A204.1 (cell line): ENCODE measurements around the gene EPB41L4A.

Experiments used
- FAIRE-seq: peaks from 2 replicates; lab custom pipeline; 2012; peaks lifted over from hg19 to GRCh38; lab: Jason Lieb, UNC

Gene EPB41L4A

GRCh38 chr5:112205846-112206245 lies 213.2 kb downstream of the EPB41L4A start:
- FAIRE-seq = no peak

GRCh38 chr5:112203229-112203628 lies 215.8 kb downstream of the EPB41L4A start:
- FAIRE-seq = no peak

DNA sequence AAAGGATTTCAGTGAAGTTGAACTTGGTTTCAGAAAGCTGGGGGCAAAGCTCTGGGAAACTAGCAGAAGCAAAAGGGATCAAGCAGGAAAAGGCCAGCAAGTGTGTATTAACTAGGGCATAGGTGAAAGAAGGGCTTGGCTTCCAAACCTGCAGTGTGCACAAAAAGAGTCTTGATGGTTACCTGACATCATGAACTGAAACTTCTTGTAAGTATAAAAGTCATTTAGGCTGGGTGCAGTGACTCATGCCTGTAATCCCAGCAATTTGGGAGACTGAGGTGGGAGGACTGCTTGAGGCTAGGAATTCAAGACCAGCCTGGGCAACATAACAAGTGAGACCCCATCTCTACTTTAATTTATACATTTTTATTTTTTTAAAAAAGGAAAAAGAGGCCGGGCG lies 216.4 kb downstream of the EPB41L4A start:
- FAIRE-seq = no peak

- FAIRE-seq = no peak
Measured at GRCh38 chr5:112201141-112201540, 217.9 kb downstream of the EPB41L4A start.

DNA sequence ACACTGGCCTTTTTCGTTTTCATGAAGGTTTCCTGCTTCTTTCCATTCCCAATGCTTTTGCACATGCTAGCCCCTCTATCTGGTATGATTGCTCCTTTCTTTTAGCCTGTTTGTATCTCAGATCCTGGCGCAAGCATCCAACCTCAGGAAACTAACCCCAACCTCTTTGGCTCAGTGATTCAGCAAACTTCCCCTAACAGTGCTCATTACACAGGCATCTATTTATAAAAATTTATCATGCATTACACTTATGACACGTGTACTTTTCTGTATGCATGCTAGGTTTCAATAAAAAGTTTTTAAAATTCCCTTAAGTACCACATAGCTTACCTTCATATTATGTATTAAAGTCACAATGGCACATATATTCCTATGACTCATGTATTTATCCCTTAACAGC lies 218.9 kb downstream of the EPB41L4A start:
- FAIRE-seq = no peak

DNA sequence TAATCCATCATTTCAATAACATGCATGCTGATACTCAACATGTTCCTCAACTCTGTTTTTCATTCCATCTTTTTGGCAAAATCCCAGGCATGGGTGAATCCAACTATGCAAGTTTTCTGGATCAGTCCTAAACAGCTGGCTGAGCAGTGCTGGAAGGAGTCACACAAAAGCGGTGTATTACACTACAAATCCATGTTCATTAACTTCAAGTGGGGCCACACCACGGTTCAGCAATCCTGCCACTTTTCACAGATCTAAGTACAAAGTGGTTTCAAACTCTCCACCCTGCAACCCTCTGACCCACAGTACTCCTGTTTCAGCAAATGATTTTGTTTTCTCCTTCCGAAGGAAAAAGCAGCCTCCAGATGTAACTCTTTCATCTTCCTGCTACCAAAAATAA lies 222.5 kb downstream of the EPB41L4A start:
- no peak for FAIRE-seq

DNA sequence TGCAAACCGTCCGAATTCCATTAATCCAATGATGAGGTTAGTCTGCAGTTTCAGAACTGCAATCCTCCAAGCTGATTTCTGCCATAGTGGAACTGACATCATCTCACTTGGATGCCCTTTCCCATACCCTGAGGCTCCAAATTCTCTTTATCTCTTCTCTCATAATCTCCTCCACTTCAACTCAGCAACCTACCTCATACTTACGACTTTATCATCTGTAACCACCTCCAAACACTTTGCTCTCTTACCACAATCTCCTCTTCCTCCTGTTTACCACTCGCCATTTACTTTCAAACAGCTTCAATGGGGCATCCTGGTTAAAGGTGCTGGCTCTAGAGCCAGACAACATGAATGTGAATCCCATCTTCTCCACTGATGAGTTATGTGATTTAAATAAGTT lies 223.2 kb downstream of the EPB41L4A start:
- no peak for FAIRE-seq

GRCh38 chr5:112192866-112193265 lies 226.2 kb downstream of the EPB41L4A start:
- no peak for FAIRE-seq

DNA sequence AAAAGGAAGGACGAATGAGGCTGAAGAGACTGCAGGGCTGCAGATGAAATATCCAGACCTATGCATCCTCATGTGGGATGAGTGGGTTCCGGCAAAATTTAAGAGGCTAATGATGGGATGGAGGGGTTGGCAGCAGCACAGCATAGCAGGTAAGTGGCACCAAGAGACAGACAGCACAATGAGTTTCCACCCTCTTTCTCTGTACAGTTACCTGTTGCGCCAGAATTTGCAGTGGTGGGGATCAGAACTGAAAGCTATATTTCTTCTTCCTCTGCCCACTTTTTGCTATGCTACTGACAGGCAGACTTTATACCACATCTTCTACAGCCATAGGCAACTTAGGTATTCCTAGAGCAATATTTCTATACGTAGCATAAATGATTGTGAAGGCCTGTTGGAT lies 227.0 kb downstream of the EPB41L4A start:
- no peak for FAIRE-seq

GRCh38 chr5:112189391-112189790 lies 229.7 kb downstream of the EPB41L4A start:
- no peak for FAIRE-seq

GRCh38 chr5:112186401-112186990 lies 232.6 kb downstream of the EPB41L4A start:
- FAIRE-seq = peak; percentile 57

GRCh38 chr5:112183874-112184273 lies 235.2 kb downstream of the EPB41L4A start:
- no peak for FAIRE-seq

GRCh38 chr5:112183103-112183711 lies 235.9 kb downstream of the EPB41L4A start:
- FAIRE-seq = no peak

DNA sequence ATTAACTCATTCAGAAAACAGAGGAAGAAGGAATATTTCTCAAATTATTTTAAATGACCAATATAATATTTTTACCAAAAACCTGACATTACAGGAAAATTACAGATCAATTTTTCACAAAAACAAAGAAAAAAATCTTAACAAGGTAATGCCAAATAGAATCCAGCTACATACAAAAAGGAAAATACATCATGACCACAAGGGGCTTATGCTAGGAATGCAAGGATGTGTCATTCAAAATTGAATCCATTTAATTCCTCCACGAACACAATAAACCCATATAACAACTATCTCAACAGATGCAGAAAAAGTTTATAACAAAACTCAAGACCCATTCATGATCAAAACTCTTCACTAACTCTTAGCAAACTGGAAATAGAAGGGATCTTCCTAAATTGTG lies 239.8 kb downstream of the EPB41L4A start:
- FAIRE-seq = no peak

DNA sequence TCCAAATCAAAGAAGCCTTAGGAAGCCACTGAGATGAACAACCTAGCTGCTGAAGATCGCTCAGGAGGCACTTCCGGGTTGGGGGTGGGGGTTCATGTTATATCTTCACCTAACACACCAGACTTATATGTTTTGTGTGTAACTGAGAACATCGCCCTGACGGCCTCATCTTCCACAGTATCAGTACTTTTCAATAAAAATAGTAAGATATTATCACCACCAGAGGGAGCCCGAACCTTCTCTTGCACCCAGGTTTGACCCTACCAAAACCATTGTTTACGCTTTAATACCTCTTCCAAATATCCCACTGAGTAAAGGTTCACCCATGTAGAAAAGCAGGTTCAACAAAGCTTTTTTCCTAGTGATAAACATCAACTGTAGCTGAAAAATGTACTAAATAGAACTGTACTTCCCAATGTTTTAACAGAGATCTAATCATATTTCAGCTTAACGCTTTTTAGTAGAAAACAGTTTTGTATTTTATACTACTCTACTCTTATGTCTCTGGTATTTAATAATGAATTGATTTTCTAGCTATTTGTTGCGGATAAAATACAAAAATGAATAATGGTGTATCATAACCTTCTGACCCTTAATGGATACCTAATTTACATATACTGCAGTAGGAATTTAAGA lies 244.0 kb downstream of the EPB41L4A start:
- FAIRE-seq = peak; percentile 71

- FAIRE-seq = no peak
Measured at GRCh38 chr5:112165897-112166737, 253.0 kb downstream of the EPB41L4A start.

DNA sequence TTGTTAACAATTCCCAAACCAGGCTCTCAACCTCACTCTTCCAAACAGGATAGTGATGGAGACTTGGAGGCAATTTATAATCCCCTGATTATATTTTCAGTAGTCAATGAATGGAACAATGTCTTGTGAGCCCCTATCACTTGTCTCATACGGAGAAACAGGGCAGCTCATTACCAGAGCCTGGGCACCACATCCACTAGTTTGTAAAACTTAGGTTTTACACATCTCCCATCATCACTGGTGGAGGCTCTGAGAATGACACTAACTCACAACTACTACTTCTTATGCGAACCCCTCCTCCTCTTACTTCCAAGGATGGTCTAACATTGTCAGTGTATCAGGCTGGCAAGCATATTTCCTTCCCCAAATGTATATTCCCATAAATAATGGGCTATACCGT lies 253.7 kb downstream of the EPB41L4A start:
- no peak for FAIRE-seq

- FAIRE-seq = no peak
Measured at GRCh38 chr5:112163435-112163834, 255.6 kb downstream of the EPB41L4A start.

DNA sequence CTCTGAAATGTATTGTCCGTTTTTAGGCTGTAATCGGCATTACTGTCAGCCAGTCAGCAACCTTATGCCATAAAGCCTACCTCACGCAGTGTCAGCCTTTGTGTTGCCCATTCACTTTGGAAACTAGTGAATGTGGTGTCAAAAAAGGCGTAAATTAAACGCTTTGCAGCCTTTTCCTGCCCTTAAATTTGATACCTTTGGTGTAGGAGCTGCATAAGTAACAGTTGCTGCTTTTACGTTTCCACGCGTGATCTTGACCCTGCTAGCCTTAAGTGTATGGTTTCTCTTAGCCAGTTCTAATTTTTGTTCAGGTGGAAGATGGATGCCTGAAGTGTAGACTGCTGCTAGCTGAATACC lies 257.7 kb downstream of the EPB41L4A start:
- no peak for FAIRE-seq

- FAIRE-seq = peak; percentile 60
Measured at GRCh38 chr5:112160652-112161391, 258.3 kb downstream of the EPB41L4A start.

- no peak for FAIRE-seq
Measured at GRCh38 chr5:112159435-112159834, 259.6 kb downstream of the EPB41L4A start.

- no peak for FAIRE-seq
Measured at GRCh38 chr5:112156211-112156610, 262.9 kb downstream of the EPB41L4A start.
